SK-N-SH treated with all-trans-retinoic acid at 6 μM for 48 hours (cell line): ENCODE measurements around the gene OR56B1.

Experiments used
- ATAC-seq: fragments of 200-7000 bp; cut with Tn5 transposase; 3 replicates; pipeline ENCODE4 v1.9.1; 2020; ENCODE audit warnings: mild to moderate bottlenecking, moderate library complexity
- ARNTL ChIP-seq: fragments of 450-650 bp; formaldehyde crosslinking; IDR thresholded peaks from 2 replicates; pipeline ENCODE4 v1.5.0; 2020; ENCODE audit warnings: low read depth, mild to moderate bottlenecking, moderate library complexity, borderline replicate concordance
- CSDC2 ChIP-seq: fragments of 250-450 bp; sonication (Bioruptor Pico); IDR thresholded peaks from 2 replicates; pipeline ENCODE4 v1.5.0; 2020; ENCODE audit warnings: mild to moderate bottlenecking, moderate library complexity
- ESRRG ChIP-seq: fragments of 250-450 bp; sonication (Bioruptor Pico); IDR thresholded peaks from 2 replicates; pipeline ENCODE4 v1.6.1; 2021; ENCODE audit warnings: mild to moderate bottlenecking
- ISL1 ChIP-seq: fragments of 250-450 bp; sonication (Bioruptor Pico); IDR thresholded peaks from 2 replicates; pipeline ENCODE4 v2.1.2; 2022; ENCODE audit warnings: mild to moderate bottlenecking, moderate library complexity
- OSR1 ChIP-seq: fragments of 250-450 bp; sonication (Bioruptor Pico); IDR thresholded peaks from 2 replicates; pipeline ENCODE4 v1.8.0; 2022; ENCODE audit warnings: moderate library complexity, mild to moderate bottlenecking, inconsistent platforms
- PPARA ChIP-seq: fragments of 250-450 bp; sonication (Bioruptor Pico); IDR thresholded peaks from 2 replicates; pipeline ENCODE4 v1.5.0; 2020; ENCODE audit warnings: mild to moderate bottlenecking, borderline replicate concordance
- RARB ChIP-seq: fragments of 250-450 bp; sonication (Bioruptor Pico); IDR thresholded peaks from 2 replicates; pipeline ENCODE4 v1.8.0; 2021; ENCODE audit warnings: mild to moderate bottlenecking, moderate library complexity
- SNAI2 ChIP-seq: fragments of 250-450 bp; sonication (Bioruptor Pico); IDR thresholded peaks from 2 replicates; pipeline ENCODE4 v1.5.0; 2020; ENCODE audit warnings: mild to moderate bottlenecking, moderate library complexity
- TOX ChIP-seq: fragments of 250-450 bp; sonication (Bioruptor Pico); IDR thresholded peaks from 2 replicates; pipeline ENCODE4 v1.8.0; 2021; ENCODE audit warnings: mild to moderate bottlenecking, moderate library complexity, borderline replicate concordance
- ZFP30 ChIP-seq: fragments of 450-650 bp; formaldehyde crosslinking; IDR thresholded peaks from 2 replicates; pipeline ENCODE4 v1.5.0; 2022; ENCODE audit warnings: mild to moderate bottlenecking, moderate library complexity
- ZNF565 ChIP-seq: fragments of 450-650 bp; formaldehyde crosslinking; conservative IDR thresholded peaks from 2 replicates; pipeline ENCODE4 v1.5.0; 2020; ENCODE audit warnings: low read depth, mild to moderate bottlenecking, moderate library complexity
- ZNF70 ChIP-seq: fragments of 450-650 bp; formaldehyde crosslinking; IDR thresholded peaks from 2 replicates; pipeline ENCODE4 v1.5.0; 2020; ENCODE audit warnings: mild to moderate bottlenecking, moderate library complexity
- ZNF8 ChIP-seq: fragments of 450-650 bp; formaldehyde crosslinking; IDR thresholded peaks from 2 replicates; pipeline ENCODE4 v1.5.0; 2020; ENCODE audit warnings: mild to moderate bottlenecking, moderate library complexity
- TF ChIP-seq, protein P1 (sequence below): fragments of 250-450 bp; sonication (Bioruptor Pico); IDR thresholded peaks from 2 replicates; pipeline ENCODE4 v1.5.0; 2020; ENCODE audit warnings: mild to moderate bottlenecking, moderate library complexity
- TF ChIP-seq, protein P2 (sequence below): fragments of 250-450 bp; sonication (Bioruptor Pico); IDR thresholded peaks from 2 replicates; pipeline ENCODE4 v1.8.0; 2020; ENCODE audit warnings: mild to moderate bottlenecking, moderate library complexity, borderline replicate concordance
- TF ChIP-seq, protein P3 (sequence below): fragments of 250-450 bp; sonication (Bioruptor Pico); IDR thresholded peaks from 2 replicates; pipeline ENCODE4 v1.5.1; 2021; ENCODE audit warnings: mild to moderate bottlenecking, moderate library complexity
- TF ChIP-seq, protein P4 (sequence below): fragments of 250-450 bp; sonication (Bioruptor Pico); IDR thresholded peaks from 2 replicates; pipeline ENCODE4 v1.8.0; 2021; ENCODE audit warnings: low read depth, mild to moderate bottlenecking, moderate library complexity, borderline replicate concordance

Gene OR56B1

DNA sequence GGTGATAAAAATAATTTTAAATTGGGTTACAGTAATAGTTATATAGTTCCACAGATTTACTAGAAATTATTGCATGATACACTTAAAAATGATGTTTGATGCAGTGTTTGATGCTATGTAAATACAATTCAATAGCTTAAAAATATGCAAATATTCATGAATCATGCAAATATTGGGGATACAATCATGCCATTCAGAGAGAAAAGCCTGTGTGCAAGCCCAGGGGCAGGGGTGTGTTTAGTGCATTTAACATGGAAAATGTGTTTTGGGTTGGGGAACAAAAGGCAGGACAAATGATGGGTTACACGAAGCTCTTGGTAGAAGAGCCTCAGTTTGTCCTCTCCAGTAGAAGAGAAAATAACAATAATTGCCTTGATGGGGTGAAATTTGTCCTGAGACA, 40.7 kb upstream of the OR56B1 start:
- ATAC-seq, result no peak
- TF ChIP-seq, protein P1, sequence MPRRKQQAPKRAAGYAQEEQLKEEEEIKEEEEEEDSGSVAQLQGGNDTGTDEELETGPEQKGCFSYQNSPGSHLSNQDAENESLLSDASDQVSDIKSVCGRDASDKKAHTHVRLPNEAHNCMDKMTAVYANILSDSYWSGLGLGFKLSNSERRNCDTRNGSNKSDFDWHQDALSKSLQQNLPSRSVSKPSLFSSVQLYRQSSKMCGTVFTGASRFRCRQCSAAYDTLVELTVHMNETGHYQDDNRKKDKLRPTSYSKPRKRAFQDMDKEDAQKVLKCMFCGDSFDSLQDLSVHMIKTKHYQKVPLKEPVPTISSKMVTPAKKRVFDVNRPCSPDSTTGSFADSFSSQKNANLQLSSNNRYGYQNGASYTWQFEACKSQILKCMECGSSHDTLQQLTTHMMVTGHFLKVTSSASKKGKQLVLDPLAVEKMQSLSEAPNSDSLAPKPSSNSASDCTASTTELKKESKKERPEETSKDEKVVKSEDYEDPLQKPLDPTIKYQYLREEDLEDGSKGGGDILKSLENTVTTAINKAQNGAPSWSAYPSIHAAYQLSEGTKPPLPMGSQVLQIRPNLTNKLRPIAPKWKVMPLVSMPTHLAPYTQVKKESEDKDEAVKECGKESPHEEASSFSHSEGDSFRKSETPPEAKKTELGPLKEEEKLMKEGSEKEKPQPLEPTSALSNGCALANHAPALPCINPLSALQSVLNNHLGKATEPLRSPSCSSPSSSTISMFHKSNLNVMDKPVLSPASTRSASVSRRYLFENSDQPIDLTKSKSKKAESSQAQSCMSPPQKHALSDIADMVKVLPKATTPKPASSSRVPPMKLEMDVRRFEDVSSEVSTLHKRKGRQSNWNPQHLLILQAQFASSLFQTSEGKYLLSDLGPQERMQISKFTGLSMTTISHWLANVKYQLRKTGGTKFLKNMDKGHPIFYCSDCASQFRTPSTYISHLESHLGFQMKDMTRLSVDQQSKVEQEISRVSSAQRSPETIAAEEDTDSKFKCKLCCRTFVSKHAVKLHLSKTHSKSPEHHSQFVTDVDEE (CRISPR knock-in tag), result no peak
- no peak for TF ChIP-seq ARNTL (CRISPR knock-in tag)
- no peak for TF ChIP-seq RARB (CRISPR knock-in tag)

DNA sequence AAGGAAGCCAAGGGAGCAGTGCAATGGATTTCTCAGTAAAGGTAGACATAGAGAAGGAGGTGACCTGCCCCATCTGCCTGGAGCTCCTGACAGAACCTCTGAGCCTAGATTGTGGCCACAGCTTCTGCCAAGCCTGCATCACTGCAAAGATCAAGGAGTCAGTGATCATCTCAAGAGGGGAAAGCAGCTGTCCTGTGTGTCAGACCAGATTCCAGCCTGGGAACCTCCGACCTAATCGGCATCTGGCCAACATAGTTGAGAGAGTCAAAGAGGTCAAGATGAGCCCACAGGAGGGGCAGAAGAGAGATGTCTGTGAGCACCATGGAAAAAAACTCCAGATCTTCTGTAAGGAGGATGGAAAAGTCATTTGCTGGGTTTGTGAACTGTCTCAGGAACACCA, 40.0 kb upstream of the OR56B1 start:
- no peak for TF ChIP-seq SNAI2 (CRISPR knock-in tag)
- TF ChIP-seq ZNF8 (CRISPR knock-in tag), result no peak
- no peak for TF ChIP-seq ESRRG
- no peak for TF ChIP-seq PPARA (CRISPR knock-in tag)
- no peak for ATAC-seq

DNA sequence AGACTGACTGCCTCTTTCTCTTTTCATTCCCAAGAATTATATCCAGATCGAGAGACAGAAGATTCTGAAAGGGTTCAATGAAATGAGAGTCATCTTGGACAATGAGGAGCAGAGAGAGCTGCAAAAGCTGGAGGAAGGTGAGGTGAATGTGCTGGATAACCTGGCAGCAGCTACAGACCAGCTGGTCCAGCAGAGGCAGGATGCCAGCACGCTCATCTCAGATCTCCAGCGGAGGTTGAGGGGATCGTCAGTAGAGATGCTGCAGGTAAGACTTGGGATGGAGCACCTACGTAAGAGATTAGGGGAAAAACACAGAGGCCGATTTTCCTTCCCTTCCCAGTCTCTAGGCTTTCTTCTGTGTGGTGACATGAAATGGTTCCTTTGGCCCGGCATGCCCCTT, 38.0 kb upstream of the OR56B1 start:
- TF ChIP-seq, protein P2, sequence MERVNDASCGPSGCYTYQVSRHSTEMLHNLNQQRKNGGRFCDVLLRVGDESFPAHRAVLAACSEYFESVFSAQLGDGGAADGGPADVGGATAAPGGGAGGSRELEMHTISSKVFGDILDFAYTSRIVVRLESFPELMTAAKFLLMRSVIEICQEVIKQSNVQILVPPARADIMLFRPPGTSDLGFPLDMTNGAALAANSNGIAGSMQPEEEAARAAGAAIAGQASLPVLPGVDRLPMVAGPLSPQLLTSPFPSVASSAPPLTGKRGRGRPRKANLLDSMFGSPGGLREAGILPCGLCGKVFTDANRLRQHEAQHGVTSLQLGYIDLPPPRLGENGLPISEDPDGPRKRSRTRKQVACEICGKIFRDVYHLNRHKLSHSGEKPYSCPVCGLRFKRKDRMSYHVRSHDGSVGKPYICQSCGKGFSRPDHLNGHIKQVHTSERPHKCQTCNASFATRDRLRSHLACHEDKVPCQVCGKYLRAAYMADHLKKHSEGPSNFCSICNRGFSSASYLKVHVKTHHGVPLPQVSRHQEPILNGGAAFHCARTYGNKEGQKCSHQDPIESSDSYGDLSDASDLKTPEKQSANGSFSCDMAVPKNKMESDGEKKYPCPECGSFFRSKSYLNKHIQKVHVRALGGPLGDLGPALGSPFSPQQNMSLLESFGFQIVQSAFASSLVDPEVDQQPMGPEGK (CRISPR knock-in tag), result no peak
- ATAC-seq, result no peak

DNA sequence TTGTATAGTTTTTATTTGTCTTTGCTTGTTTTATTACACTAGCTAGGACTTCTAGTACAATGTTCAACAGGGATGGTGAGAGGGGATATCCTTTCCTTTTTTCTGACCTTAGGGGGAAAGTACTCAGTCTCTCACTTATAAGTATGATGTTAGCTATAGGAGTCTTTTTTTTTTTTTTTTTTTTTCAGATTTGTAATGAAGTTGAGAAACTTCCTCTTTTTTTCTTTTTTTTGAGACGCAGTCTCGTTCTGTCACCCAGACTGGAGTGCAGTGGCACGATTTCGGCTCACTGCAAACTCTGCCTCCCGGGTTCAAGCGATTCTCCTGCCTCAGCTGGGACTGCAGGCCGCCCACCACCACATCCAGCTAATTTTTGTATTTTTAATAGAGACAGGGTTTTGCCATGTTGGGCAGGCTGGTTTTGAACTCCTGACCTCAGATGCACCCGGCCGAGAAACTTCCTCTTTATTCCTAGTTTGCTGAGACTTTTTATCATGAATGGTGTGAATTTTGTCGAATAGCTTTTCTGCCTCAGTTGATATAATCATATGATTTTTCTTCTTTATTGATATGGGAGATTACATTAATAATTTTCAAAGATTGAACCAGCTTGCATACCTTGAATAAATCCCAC, 35.7 kb upstream of the OR56B1 start:
- TF ChIP-seq ISL1 (CRISPR knock-in tag), result no peak
- TF ChIP-seq OSR1, result no peak
- no peak for TF ChIP-seq ARNTL (CRISPR knock-in tag)
- no peak for TF ChIP-seq TOX
- no peak for TF ChIP-seq ZNF70 (CRISPR knock-in tag)
- ATAC-seq, result no peak

DNA sequence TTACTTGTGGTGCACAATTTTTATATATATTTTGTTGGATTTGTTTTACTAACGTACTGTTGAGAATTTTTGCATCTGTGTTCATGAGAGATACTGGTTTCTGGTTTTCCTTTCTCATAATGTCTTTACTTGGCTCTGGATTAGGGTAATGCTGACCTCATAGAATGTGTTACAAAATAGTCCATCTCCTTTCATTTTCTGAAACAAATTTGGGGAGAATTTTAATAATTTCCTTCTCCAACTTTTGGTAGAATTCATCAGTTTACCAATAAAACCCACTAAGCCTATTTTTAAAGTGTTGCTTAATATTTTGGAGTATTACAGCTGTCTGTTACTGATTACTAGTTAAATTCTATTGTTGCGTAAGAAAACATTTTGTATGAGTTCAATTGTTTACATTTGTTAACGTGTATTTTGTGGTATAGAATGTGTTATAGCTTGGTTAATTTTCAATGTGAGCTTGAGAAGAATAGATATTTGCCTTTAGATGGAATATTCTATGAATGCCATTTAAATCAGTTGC, 35.1 kb upstream of the OR56B1 start:
- ATAC-seq, result no peak
- TF ChIP-seq, protein P3, sequence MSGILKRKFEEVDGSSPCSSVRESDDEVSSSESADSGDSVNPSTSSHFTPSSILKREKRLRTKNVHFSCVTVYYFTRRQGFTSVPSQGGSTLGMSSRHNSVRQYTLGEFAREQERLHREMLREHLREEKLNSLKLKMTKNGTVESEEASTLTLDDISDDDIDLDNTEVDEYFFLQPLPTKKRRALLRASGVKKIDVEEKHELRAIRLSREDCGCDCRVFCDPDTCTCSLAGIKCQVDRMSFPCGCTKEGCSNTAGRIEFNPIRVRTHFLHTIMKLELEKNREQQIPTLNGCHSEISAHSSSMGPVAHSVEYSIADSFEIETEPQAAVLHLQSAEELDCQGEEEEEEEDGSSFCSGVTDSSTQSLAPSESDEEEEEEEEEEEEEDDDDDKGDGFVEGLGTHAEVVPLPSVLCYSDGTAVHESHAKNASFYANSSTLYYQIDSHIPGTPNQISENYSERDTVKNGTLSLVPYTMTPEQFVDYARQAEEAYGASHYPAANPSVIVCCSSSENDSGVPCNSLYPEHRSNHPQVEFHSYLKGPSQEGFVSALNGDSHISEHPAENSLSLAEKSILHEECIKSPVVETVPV (CRISPR knock-in tag), result no peak
- no peak for TF ChIP-seq PPARA (CRISPR knock-in tag)
- no peak for TF ChIP-seq ZNF8 (CRISPR knock-in tag)
- no peak for TF ChIP-seq ZNF70 (CRISPR knock-in tag)
- TF ChIP-seq ZNF565 (CRISPR knock-in tag), result no peak
- TF ChIP-seq ARNTL (CRISPR knock-in tag), result no peak
- TF ChIP-seq, all 23 proteins: peak for 0

DNA sequence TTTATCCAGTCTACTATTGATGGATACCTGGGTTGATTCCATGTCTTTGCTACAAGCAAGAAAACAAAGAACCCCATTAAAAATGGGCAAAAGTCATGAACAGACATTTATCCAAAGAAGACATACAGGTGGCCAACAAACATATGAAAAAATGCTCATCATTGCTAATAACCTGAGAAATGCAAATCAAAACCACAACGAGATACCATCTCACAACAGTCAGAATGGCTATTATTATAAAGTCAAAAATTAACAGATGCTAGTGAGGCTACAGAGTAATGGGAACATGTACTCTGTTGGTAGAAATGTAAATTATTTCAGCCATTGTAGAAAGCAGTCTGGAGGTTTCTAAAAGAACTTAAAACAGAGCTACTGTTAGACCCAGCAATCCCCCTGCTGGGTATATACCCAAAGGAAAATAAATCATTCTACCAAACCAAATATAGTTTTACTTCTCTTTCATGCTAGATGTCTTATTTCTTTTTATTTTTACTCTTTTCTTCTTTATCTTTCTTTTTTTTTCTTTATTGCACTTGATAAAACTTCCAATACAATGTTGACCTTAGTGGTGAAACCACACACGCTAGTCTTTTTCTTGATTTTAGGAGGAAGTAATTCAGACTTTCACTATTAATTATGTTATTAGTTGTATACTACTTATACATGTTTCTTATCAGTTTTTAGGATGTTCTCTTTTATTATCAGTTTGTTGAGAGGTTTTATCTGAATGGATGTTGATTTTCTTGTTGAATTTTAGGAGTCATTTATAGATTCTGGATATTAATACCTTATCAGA, 32.3 kb upstream of the OR56B1 start:
- no peak for ATAC-seq

More for the DNA sequence above, 32.3 kb upstream of the OR56B1 start:
- TF ChIP-seq CSDC2 (CRISPR knock-in tag) (no peak), SNAI2 (CRISPR knock-in tag) (no peak), OSR1 (no peak), ZNF8 (CRISPR knock-in tag) (no peak), ISL1 (CRISPR knock-in tag) (no peak), ZNF70 (CRISPR knock-in tag) (no peak), ZFP30 (CRISPR knock-in tag) (no peak)
- TF ChIP-seq, protein P3 (CRISPR knock-in tag), result no peak
- TF ChIP-seq, protein P4, sequence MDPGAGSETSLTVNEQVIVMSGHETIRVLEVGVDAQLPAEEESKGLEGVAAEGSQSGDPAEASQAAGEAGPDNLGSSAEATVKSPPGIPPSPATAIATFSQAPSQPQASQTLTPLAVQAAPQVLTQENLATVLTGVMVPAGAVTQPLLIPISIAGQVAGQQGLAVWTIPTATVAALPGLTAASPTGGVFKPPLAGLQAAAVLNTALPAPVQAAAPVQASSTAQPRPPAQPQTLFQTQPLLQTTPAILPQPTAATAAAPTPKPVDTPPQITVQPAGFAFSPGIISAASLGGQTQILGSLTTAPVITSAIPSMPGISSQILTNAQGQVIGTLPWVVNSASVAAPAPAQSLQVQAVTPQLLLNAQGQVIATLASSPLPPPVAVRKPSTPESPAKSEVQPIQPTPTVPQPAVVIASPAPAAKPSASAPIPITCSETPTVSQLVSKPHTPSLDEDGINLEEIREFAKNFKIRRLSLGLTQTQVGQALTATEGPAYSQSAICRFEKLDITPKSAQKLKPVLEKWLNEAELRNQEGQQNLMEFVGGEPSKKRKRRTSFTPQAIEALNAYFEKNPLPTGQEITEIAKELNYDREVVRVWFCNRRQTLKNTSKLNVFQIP (CRISPR knock-in tag), result no peak
- TF ChIP-seq, protein P2 (CRISPR knock-in tag), result no peak
- TF ChIP-seq, all 23 proteins: peak for 0
